Esophagus muscularis mucosa (tissue), 2 donors: ENCODE results near the gene CSF2RB.

Experiments used
- EP300 ChIP-seq: sonication (generic); formaldehyde crosslinking; IDR thresholded peaks from one replicate; pipeline ENCODE4 v1.6.1; 2017; ENCODE audit warnings: antibody characterized with exemption
- POLR2A ChIP-seq: fragments of 450-650 bp; IDR thresholded peaks from one replicate; pipeline ENCODE4 v1.6.1; 2017; ENCODE audit warnings: antibody characterized with exemption, moderate library complexity, mild to moderate bottlenecking, low read depth

- TF ChIP-seq EP300 (no peak), POLR2A (no peak)
These were observed 49.9 kb downstream of the CSF2RB start for GRCh38 chr22:36963302-36963701.
